SIG-M5 treated with dmso at 0.1 percent for 504 hours (cell line): ENCODE measurements around the gene ZDHHC8.

Experiments used
- DNase-seq: peaks from one replicate; lab custom pipeline; 2025; ENCODE audit not compliant: unreplicated experiment; lab: John Stamatoyannopoulos, UW

ZDHHC8 gene

GRCh38 chr22:20131597-20131858 is at the start of gene ZDHHC8:
Gene ZDHHC8, plus strand, starts transcription at chr22:20131804. Its CDS starts 144 bp downstream, at chr22:20131948.
- no peak for DNase-seq

GRCh38 chr22:20083157-20083890 is 48.3 kb upstream of the ZDHHC8 start:
- no peak for DNase-seq

- DNase-seq = no peak
Observed at GRCh38 chr22:20083891-20084546, 47.6 kb upstream of the ZDHHC8 start.

GRCh38 chr22:20084547-20085413 is 46.8 kb upstream of the ZDHHC8 start:
- DNase-seq = peak; percentile 16

GRCh38 chr22:20085651-20086050 is 46.0 kb upstream of the ZDHHC8 start:
- no peak for DNase-seq

- DNase-seq = no peak
Observed at GRCh38 chr22:20086101-20086599, 45.5 kb upstream of the ZDHHC8 start.

- DNase-seq = no peak
Observed at GRCh38 chr22:20086763-20087162, 44.8 kb upstream of the ZDHHC8 start.

GRCh38 chr22:20087319-20088262 is 44.0 kb upstream of the ZDHHC8 start:
- DNase-seq = no peak

GRCh38 chr22:20088263-20088648 is 43.3 kb upstream of the ZDHHC8 start:
- DNase-seq = no peak

- DNase-seq = no peak
Observed at GRCh38 chr22:20089226-20089976, 42.2 kb upstream of the ZDHHC8 start.

GRCh38 chr22:20089977-20090729 is 41.5 kb upstream of the ZDHHC8 start:
- no peak for DNase-seq

- DNase-seq = no peak
Observed at GRCh38 chr22:20090730-20091240, 40.8 kb upstream of the ZDHHC8 start.

GRCh38 chr22:20091690-20092476 is 39.7 kb upstream of the ZDHHC8 start:
- no peak for DNase-seq

GRCh38 chr22:20092477-20092854 is 39.1 kb upstream of the ZDHHC8 start:
- no peak for DNase-seq

GRCh38 chr22:20093418-20094196 is 38.0 kb upstream of the ZDHHC8 start:
- no peak for DNase-seq

GRCh38 chr22:20094197-20094807 is 37.3 kb upstream of the ZDHHC8 start:
- DNase-seq = no peak

- DNase-seq = no peak
Observed at GRCh38 chr22:20095521-20095920, 36.1 kb upstream of the ZDHHC8 start.
